GM12891 (cell line): ENCODE data around the gene CTSW.

ENCODE experiments used
- POLR2A ChIP-seq: IDR thresholded peaks from 2 replicates; pipeline ENCODE4 v1.6.1; 2011; ENCODE audit warnings: low read depth, low read length, control low read depth
- POLR2AphosphoS5 ChIP-seq: IDR thresholded peaks from 2 replicates; pipeline ENCODE4 v1.6.1; 2011; ENCODE audit warnings: low read depth, low read length, control low read depth
- POU2F2 ChIP-seq: IDR thresholded peaks from 2 replicates; pipeline ENCODE4 v1.6.1; 2011; ENCODE audit warnings: low read depth, mild to moderate bottlenecking, control low read depth, low read length, moderate library complexity
- TAF1 ChIP-seq: IDR thresholded peaks from 2 replicates; pipeline ENCODE4 v1.6.1; 2011; ENCODE audit warnings: low read depth, low read length, control low read depth

- no peak for TF ChIP-seq POLR2AphosphoS5
- no peak for TF ChIP-seq POLR2A
- TF ChIP-seq POU2F2: no peak
- no peak for TF ChIP-seq TAF1
Observed at GRCh38 chr11:65861533-65862183, 18.0 kb upstream of the CTSW start.
